22Rv1 (cell line): ENCODE data around the gene CACNA1C.

Experiments used
- H3K27ac ChIP-seq: fragments of 450-650 bp; 2 replicates; pipeline ENCODE4 v1.5.1; 2017
- ZFX ChIP-seq: fragments of 450-650 bp; IDR thresholded peaks from 2 replicates; pipeline ENCODE4 v1.6.1; 2017; ENCODE audit warnings: antibody characterized with exemption, borderline replicate concordance
- TF ChIP-seq, protein P1 (sequence below): fragments of 450-650 bp; IDR thresholded peaks from 2 replicates; pipeline ENCODE4 v1.5.1; 2017; ENCODE audit warnings: mild to moderate bottlenecking

Gene CACNA1C

GRCh38 chr12:2514038-2514340 is 461.2 kb downstream of the CACNA1C start:
- no peak overlapping the region for H3K27ac ChIP-seq
- no peak for TF ChIP-seq ZFX
- TF ChIP-seq, protein P1, sequence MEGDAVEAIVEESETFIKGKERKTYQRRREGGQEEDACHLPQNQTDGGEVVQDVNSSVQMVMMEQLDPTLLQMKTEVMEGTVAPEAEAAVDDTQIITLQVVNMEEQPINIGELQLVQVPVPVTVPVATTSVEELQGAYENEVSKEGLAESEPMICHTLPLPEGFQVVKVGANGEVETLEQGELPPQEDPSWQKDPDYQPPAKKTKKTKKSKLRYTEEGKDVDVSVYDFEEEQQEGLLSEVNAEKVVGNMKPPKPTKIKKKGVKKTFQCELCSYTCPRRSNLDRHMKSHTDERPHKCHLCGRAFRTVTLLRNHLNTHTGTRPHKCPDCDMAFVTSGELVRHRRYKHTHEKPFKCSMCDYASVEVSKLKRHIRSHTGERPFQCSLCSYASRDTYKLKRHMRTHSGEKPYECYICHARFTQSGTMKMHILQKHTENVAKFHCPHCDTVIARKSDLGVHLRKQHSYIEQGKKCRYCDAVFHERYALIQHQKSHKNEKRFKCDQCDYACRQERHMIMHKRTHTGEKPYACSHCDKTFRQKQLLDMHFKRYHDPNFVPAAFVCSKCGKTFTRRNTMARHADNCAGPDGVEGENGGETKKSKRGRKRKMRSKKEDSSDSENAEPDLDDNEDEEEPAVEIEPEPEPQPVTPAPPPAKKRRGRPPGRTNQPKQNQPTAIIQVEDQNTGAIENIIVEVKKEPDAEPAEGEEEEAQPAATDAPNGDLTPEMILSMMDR = no peak

DNA sequence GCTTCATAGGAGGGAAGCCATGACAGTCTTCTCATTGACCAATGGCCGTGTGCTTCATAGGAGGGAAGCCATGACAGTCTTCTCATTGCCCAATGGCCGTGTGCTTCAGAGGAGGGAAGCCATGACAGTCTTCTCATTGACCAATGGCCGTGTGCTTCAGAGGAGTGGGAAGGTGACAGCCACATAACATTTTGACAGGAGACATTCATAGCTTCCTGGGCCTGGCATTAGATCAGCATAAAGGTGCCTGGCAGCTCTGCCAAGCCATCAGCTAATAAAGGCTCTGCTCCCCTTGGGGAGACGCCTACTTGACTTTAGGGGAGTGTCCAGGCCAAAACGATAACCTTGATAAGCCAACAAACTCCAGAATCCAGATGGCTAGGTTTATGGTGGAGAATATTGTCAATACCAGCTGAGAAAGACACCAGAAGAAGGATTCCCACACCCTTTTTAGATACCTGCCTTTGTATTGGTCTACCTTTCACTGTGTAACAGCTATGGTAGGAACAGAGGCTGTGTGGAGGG is 468.0 kb downstream of the CACNA1C start:
- TF ChIP-seq, protein P1 = no peak
- TF ChIP-seq ZFX = no peak
- no peak overlapping the region for H3K27ac ChIP-seq

GRCh38 chr12:2523317-2523716 is 470.5 kb downstream of the CACNA1C start:
- H3K27ac ChIP-seq = no peak overlapping the region
- TF ChIP-seq ZFX = no peak
- TF ChIP-seq, protein P1 = no peak

DNA sequence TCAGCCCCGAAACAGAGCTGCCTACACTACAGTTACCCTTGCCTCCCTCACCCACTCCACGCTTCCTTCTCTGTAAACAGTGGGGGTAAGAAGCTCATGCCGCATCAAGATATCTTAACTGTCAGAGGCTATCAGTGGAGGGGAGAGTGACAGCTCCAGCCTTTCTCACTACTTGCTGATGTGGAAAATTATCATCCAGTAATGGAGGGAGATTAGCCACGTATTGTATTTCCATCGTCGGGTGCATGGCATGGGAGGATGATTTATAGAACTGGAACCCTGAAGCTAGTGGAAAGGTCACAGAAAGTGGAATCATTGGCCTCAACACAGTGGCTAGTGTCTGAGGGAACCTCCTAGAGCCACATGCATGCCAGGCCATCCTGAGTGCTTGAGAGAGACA is 471.1 kb downstream of the CACNA1C start:
- H3K27ac ChIP-seq = no peak overlapping the region

GRCh38 chr12:2526371-2526770 is 473.6 kb downstream of the CACNA1C start:
- no peak for TF ChIP-seq ZFX
- TF ChIP-seq, protein P1 = no peak

More for the DNA sequence above, 471.1 kb downstream of the CACNA1C start:
- TF ChIP-seq, protein P1 = no peak
- no peak for TF ChIP-seq ZFX

DNA sequence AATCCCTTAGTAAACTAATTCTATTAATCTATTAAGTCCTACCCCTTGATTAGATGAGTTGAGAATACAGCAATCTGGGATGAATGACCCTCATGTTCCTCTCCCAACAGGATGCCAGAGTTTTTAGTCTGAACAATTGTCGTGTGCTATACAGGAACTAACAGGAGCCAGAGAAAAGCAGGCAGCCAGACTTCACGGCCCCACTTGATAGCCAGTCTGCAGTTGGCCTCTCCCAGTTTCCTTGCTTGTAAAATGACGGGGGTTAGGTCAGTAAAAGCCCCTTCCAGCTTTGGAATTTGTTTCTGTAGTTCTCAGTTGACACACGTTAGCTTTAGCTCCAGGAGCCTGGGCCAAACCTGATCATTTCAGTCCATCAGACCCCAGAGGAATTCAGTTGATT is 475.2 kb downstream of the CACNA1C start:
- H3K27ac ChIP-seq = no peak overlapping the region
- TF ChIP-seq, protein P1 = no peak
- no peak for TF ChIP-seq ZFX

More at GRCh38 chr12:2526371-2526770, 473.6 kb downstream of the CACNA1C start:
- no peak overlapping the region for H3K27ac ChIP-seq

- no peak overlapping the region for H3K27ac ChIP-seq
- no peak for TF ChIP-seq ZFX
- TF ChIP-seq, protein P1 = no peak
These were observed 477.0 kb downstream of the CACNA1C start for GRCh38 chr12:2529807-2530206.
